NCI-H2227 treated with DMSO at 0.1 percent for 48 hours (cell line): ENCODE measurements around the gene CALN1.

Source experiments
- DNase-seq: peaks from one replicate; lab custom pipeline; 2025; lab: John Stamatoyannopoulos, UW

Gene CALN1

GRCh38 chr7:71787513-71787912, 624.6 kb downstream of the CALN1 start:
- DNase-seq = no peak

- no peak for DNase-seq
These were observed 626.9 kb downstream of the CALN1 start for GRCh38 chr7:71785216-71785615.

DNA sequence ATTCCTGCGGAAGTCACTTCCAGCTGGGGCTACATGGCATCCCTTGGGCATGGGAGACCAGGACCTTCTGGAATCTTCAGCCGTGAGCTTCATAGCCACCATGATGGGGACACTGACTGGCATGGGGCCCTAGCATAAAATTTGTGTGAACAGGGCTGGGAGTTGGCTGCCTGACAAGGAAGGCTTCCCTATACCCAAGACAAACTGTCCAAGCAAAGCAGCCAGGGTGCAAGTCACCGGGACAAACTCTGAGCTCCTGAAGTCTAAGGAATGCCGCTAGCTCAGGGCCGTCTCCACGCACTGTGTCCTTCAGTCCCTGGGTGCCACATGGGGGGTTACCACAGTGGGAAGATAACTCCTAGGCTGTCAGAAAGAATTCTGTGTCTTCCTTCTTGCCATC, 627.4 kb downstream of the CALN1 start:
- DNase-seq = no peak

GRCh38 chr7:71784180-71784579, 628.0 kb downstream of the CALN1 start:
- DNase-seq = no peak

DNA sequence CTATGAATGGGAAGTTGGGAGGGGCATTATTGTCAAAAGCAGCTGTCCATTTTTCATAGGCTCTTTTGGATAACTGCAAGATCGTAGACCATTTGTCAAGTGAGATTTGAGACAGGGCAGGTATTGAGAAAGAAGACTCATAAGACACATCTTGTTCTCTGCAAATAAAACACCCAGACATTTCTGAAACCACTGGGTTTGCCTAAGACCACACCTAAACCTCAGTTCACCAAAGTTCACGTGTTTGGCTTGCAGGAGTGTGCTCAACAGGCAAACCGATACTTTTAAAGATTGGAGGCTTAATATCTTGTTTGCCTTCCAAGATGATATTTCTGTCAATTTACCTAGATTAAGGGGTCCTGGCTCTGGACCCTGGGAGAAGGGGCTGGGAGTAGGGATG, 628.4 kb downstream of the CALN1 start:
- DNase-seq = no peak

- no peak for DNase-seq
These were observed 630.1 kb downstream of the CALN1 start for GRCh38 chr7:71782051-71782450.

DNA sequence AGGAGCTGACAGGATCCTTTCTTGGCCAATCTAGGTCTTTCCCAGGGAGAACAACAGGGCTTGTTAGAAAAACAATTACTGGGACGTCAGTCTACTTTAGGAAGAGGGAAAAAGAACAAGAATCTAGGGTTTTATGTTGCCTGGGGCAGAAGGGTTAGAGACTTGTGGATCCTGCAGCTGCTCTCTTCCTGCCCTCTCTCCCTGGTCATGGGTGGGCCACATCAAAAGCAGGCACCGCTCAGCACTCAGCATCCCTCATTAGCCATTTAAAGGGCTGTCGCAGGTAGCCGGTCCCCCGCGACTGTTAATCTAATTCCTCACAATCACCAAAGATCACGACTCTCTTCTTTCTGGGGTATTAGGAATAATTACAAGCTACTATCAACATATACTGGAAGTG, 631.9 kb downstream of the CALN1 start:
- DNase-seq = no peak

DNA sequence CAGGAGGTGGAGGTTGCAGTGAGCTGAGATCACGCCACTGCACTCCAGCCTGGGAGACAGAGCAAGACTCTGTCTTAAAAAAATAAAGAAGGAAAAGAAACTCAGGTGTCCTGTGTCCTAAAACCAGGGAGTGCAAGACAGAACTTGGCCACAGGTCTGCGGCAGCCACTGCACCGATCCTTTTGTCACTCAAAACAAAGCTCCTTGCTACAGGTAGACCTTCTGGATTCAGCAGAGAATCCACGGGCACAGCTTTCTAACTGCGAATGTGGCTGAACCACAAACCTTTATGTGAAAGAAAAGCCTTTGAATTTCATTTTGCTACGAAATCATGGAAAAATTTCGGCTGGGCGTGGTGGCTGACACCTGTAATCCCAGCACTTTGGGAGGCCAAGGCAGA, 634.9 kb downstream of the CALN1 start:
- no peak for DNase-seq

- DNase-seq = no peak
These were observed 635.4 kb downstream of the CALN1 start for GRCh38 chr7:71776726-71777125.

GRCh38 chr7:71775648-71776047, 636.5 kb downstream of the CALN1 start:
- no peak for DNase-seq

GRCh38 chr7:71772779-71773178, 639.4 kb downstream of the CALN1 start:
- no peak for DNase-seq

GRCh38 chr7:71770269-71770907, 641.8 kb downstream of the CALN1 start:
- DNase-seq = no peak

GRCh38 chr7:71769326-71769725, 642.8 kb downstream of the CALN1 start:
- no peak for DNase-seq

DNA sequence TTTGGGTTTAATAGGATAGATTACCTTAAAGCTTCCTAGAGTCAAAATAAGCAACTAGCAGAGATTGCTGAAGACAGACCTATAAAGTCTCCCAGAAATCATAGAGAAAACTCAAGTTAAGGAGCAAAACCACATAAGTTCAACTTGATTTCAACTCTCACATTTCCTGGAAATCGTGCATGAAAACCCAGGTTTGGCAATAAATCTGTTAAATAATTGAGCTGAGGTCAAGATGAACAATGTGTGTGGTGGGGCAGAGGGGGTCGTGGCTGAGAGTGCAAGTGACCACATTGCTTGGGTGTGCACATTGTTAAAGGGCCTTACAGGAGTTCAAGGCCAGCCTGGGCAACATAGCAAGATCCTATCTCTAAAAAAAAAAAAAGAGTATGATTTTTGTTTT, 643.7 kb downstream of the CALN1 start:
- DNase-seq = no peak

DNA sequence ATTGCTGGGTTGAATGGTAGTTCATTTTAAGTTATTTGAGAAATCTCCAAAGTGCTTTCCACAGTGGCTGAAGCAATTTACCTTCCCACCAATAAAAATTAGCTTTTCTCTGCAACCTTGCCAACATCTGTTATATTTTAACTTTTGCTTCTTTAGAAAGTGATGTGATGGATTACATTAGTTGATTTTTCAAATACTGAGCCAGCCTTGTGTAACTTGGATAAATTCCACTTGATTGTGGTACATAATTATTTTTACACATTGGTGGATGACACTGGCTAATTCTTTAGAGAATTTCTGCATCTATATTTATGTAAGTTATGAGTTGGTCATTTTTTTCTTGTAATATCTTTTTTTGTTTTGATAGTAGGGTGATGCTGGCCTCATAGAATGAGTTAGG, 646.1 kb downstream of the CALN1 start:
- DNase-seq = no peak

DNA sequence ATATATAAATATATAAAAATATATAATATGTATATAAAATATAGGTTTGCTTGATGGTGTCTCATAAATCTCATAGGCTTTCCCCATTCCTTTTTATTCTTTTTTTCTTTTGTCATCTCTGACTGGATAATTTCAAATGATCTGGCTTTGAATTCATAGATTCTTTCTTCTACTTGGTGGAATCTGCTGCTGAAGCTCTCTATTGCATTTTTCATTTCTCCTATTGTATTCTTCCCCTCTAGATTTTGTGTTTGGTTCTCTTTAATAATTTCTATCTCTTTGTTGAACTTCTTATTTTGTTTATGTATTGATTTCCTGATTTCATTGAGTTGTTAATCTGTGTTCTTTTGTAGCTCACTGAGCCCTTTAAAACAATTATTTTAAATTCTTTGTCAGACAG, 650.8 kb downstream of the CALN1 start:
- no peak for DNase-seq

- DNase-seq = no peak
These were observed 657.3 kb downstream of the CALN1 start for GRCh38 chr7:71754828-71755227.

DNA sequence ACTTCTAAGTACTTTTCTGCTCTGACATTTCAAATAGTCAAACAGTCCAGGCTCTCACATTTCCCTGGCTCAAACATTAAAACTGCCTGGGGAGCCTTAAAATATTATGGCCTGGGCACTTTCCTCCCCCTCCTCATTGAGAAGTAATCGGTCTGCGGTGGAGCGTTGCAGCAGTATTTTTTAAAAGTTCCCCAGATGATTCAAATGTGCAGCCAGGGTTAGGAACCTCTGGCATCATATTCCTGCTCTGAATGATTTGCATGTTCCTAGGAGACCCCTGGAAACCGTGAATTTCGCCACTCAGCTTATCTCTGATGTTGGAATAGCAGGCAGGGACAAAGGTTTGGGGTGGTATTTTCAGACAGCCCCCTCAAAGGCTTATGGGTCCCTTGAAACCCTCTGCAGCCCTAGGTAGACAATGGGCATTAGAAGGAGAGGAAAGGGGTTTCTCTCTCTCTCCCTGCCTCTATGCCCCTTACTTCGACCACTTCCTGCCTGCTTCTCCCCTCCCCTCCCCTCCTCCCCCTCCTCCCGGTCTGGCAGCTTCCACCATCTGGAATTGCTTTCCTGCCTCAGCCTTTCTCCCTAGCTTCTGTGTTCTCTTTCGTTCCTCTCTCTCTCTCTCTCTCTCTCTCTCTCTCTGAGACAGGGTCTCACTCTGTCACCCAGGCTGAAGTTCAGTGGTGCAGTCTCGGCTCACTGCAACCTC, 658.0 kb downstream of the CALN1 start:
- no peak for DNase-seq

DNA sequence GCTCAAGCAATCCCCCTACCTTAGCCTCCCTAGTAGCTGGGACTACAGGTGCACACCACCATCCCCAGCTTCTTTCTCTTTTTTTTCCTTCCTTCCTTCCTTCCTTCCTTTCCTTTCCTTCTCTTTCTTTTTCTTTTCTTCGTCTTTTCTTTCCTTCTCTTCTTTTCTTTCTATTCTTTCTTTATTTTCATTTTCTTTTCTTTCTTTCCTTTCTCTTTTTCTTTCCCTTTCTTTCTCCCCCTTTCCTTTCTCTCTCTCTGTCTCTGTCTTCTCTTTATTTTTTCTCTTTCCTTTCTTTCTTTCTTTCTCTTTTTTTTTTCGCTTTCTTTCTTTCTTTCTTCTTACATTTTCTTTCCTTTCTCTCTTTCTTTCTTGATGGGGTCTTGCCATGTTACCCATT, 658.9 kb downstream of the CALN1 start:
- no peak for DNase-seq

DNA sequence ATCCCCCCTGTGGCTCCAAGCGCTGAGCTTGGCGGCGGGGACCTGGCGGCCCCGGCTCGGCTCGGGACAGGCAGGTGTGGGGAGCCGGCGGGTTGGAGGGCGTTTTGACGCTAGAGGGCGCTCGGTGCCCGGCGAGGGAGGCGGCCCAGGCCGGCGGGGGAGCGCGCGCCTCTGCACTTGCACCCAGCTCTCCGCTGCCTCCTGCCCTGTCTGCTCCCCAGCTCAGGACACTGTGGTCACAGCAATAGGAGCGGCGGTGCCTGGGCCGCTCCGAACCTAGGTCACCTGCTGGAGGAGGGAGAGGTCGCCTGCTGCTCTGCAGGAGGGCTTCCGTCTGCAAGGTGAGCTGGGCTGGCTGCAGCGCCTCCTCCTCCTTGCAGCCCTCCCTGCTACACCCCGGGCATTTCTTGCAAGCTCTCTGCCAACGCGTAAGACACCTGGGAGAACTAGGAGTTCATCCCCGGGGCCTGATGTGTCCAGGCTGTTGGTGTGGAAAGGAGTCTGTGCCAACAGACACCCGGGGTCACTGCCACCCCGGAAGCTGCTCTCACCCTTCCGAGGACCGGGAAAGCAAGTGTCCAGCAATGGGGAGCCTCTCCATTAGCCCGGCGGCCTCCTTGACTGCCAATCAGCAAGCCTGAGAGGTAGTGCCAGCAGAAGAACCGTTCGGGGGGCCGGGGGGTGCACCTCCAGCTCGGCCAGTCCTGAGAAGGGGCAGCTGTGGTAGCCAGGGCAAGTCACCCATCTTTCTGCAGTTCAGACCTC, 659.8 kb downstream of the CALN1 start:
- DNase-seq = no peak

GRCh38 chr7:71750290-71750689, 661.8 kb downstream of the CALN1 start:
- no peak for DNase-seq

DNA sequence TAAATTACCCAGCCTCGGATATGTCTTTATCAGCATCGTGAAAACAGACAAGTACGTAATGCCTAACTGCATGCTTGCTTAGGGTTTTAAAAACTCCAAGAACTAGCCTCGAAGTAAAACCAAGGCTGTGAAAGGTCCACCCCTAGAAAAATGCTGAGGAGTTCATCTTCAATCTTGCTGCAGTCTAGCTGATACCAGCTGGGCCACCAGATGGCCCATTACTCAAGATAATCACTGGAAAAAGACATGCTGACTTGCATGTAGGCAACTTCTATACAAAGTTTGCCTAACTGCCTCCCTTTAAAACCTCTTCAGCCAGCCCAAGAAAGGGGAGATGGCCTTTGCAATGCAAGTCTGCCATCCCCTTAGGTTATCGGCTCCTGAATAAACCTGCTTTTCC, 666.1 kb downstream of the CALN1 start:
- no peak for DNase-seq

GRCh38 chr7:71740174-71740560, 672.0 kb downstream of the CALN1 start:
- no peak for DNase-seq
